CD8-positive, alpha-beta memory T cell (primary cell): ENCODE data around the gene PHKG2. TPM values are rescaled to one million over a fixed set of nuclear protein-coding genes. Genes with fewer than 3 reads are reported as not detected.

Experiments
- CTCF ChIA-PET: fragments of 350-600 bp; sonication (Branson Sonifier 250); formaldehyde crosslinking; loops from one replicate; lab custom pipeline; 2021; ENCODE audit warnings: antibody characterized with exemption; lab: Charles Lee
- POLR2A ChIA-PET: fragments of 350-600 bp; sonication (Branson Sonifier 250); formaldehyde crosslinking; loops from one replicate; lab custom pipeline; 2021; ENCODE audit warnings: antibody characterized with exemption; lab: Charles Lee
- DNase-seq, 5 donors: peaks; one replicate each; pipeline versions ENCODE4 v3.0.0 to v3.0.0-alpha.2; 2020 to 2022; ENCODE audit warnings: mixed read lengths in 1 of 5
- H3K27ac ChIP-seq: one replicate; pipeline ENCODE4 v1.7.0; 2013; ENCODE audit warnings: low read depth, mild to moderate bottlenecking, low read length, moderate library complexity
- H3K27me3 ChIP-seq: 2 replicates; pipeline ENCODE4 v1.7.0; 2013; ENCODE audit warnings: low read length, mild to moderate bottlenecking; ENCODE audit not compliant: insufficient read depth, poor library complexity, severe bottlenecking
- H3K36me3 ChIP-seq: 2 replicates; pipeline ENCODE4 v1.7.0; 2013; ENCODE audit warnings: mild to moderate bottlenecking, low read length, moderate library complexity; ENCODE audit not compliant: insufficient read depth
- H3K4me1 ChIP-seq: 2 replicates; pipeline ENCODE4 v1.7.0; 2013; ENCODE audit warnings: mild to moderate bottlenecking, low read length, moderate library complexity; ENCODE audit not compliant: insufficient read depth
- H3K4me3 ChIP-seq: 2 replicates; pipeline ENCODE4 v1.7.0; 2013; ENCODE audit warnings: mild to moderate bottlenecking, low read length
- H3K9me3 ChIP-seq: 2 replicates; pipeline ENCODE4 v1.7.0; 2013; ENCODE audit warnings: mild to moderate bottlenecking, low read length
- H3K27ac Mint-ChIP-seq, 8 donors: one replicate each; pipeline ENCODE4 v1.8.0; 2020 to 2021; ENCODE audit warnings: mixed read lengths in 8 of 8, mild to moderate bottlenecking in 6 of 8, inconsistent platforms in 3 of 8, moderate library complexity in 3 of 8
- H3K27me3 Mint-ChIP-seq, 2 donors: one replicate each; pipeline ENCODE4 v1.8.0; 2020 to 2021; ENCODE audit warnings: mixed read lengths in 2 of 2, mild to moderate bottlenecking in 1 of 2, moderate library complexity in 1 of 2
- H3K36me3 Mint-ChIP-seq, 3 donors: one replicate each; pipeline ENCODE4 v1.8.0; 2020 to 2021; ENCODE audit warnings: mixed read lengths in 3 of 3, inconsistent platforms in 1 of 3, mild to moderate bottlenecking in 1 of 3
- H3K4me1 Mint-ChIP-seq, 3 donors: one replicate each; pipeline ENCODE4 v1.8.0; 2020 to 2021; ENCODE audit warnings: mixed read lengths in 3 of 3, inconsistent platforms in 1 of 3, mild to moderate bottlenecking in 1 of 3
- H3K4me3 Mint-ChIP-seq, 7 donors: one replicate each; pipeline ENCODE4 v1.8.0; 2020 to 2021; ENCODE audit warnings: mixed read lengths in 7 of 7, mild to moderate bottlenecking in 6 of 7, moderate library complexity in 4 of 7, inconsistent platforms in 2 of 7
- H3K9me3 Mint-ChIP-seq, 5 donors: one replicate each; pipeline ENCODE4 v1.8.0; 2020 to 2022; ENCODE audit warnings: mixed read lengths in 5 of 5, mild to moderate bottlenecking in 3 of 5, moderate library complexity in 2 of 5, inconsistent platforms in 1 of 5
- polyA plus RNA-seq: library from polyadenylated mRNA; unstranded; fragments of 300-500 nt; fragmentation: Illumina TruSeq; gene quantifications from one replicate; pipeline ENCODE4 v1.2.3, GENCODE V29; 2021
- total RNA-seq, 2 experiments: library from RNA; stranded (reverse); gene quantifications; one replicate each; pipeline ENCODE4 v1.2.3, GENCODE V29; 2021

PHKG2 gene
- total and polyA plus RNA-seq, 3 experiments from 2014 or later, result 31.8 to 47.0 (median 32.2) TPM

GRCh38 chr16:30721606-30722005, 26.6 kb upstream of the PHKG2 start:
- peaks cover 71% of the 10 kb centered on the region for H3K36me3 ChIP-seq
- Mint-ChIP-seq H3K27me3 (no peaks in the 10 kb centered on the region), H3K4me3 (no peak overlapping the region), H3K36me3 (peaks cover 9 to 87% (median 31%) of the 10 kb centered on the region in 3 donors), H3K9me3 (no peaks in the 10 kb centered on the region), H3K4me1 (peaks cover 11 to 26% (median 15%) of the 10 kb centered on the region in 3 donors), H3K27ac (peak overlapping the region in 3 of 8 donors; percentile 14 to 79 (median 20))
- no peaks in the 10 kb centered on the region for H3K9me3 ChIP-seq
- H3K27ac ChIP-seq, result no peak overlapping the region
- H3K4me1 ChIP-seq, result peaks cover 5% of the 10 kb centered on the region
- ChIA-PET POLR2A (no interaction called here), CTCF (no interaction called here)
- DNase-seq, result no peak
- no peaks in the 10 kb centered on the region for H3K27me3 ChIP-seq
- no peak overlapping the region for H3K4me3 ChIP-seq

- H3K27me3 Mint-ChIP-seq, result no peaks in the 10 kb centered on the region
- H3K27ac Mint-ChIP-seq, result peak overlapping the region in 1 of 8 donors; percentile 70
- H3K4me1 ChIP-seq, result no peaks in the 10 kb centered on the region
- H3K9me3 ChIP-seq, result no peaks in the 10 kb centered on the region
- H3K27ac ChIP-seq, result no peak overlapping the region
- no peaks in the 10 kb centered on the region for H3K9me3 Mint-ChIP-seq
- DNase-seq, result no peak
- peaks cover 9 to 86% (median 29%) of the 10 kb centered on the region in 3 donors for H3K36me3 Mint-ChIP-seq
- H3K27me3 ChIP-seq, result no peaks in the 10 kb centered on the region
- peaks cover 63% of the 10 kb centered on the region for H3K36me3 ChIP-seq
- H3K4me3 Mint-ChIP-seq, result no peak overlapping the region
- ChIA-PET POLR2A (no interaction called here), CTCF (no interaction called here)
- no peak overlapping the region for H3K4me3 ChIP-seq
- peaks cover 6 to 21% (median 8%) of the 10 kb centered on the region in 3 donors for H3K4me1 Mint-ChIP-seq
Measured at GRCh38 chr16:30722443-30722842, 25.8 kb upstream of the PHKG2 start.

DNA sequence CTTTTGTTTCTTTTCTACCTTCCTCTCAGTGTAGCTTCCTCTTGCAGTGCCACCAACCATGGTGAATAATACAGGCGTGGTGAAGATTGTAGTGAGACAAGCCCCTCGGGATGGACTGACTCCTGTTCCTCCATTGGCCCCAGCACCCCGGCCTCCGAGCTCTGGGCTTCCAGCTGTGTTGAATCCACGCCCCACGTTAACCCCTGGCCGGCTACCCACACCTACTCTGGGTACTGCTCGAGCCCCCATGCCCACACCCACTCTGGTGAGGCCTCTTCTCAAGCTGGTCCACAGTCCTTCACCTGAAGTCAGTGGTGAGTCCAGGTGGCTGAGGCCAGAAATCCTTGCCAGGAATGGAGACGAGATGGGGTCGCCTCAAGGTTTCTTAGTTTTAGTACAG, 25.3 kb upstream of the PHKG2 start:
- H3K9me3 Mint-ChIP-seq, result no peaks in the 10 kb centered on the region
- H3K27me3 ChIP-seq, result no peaks in the 10 kb centered on the region
- peaks cover 9 to 85% (median 29%) of the 10 kb centered on the region in 3 donors for H3K36me3 Mint-ChIP-seq
- no peaks in the 10 kb centered on the region for H3K4me1 ChIP-seq
- H3K27ac ChIP-seq, result no peak overlapping the region
- H3K9me3 ChIP-seq, result no peaks in the 10 kb centered on the region
- H3K27me3 Mint-ChIP-seq, result no peaks in the 10 kb centered on the region
- no peak for DNase-seq
- no peak overlapping the region for H3K4me3 Mint-ChIP-seq
- peaks cover 60% of the 10 kb centered on the region for H3K36me3 ChIP-seq
- ChIA-PET CTCF (interaction anchor here (1.4 kb wide), 1 partner anchor 170 kb away, joined by 3 read pairs; the partner anchor contains the start of gene BCL7C), POLR2A (no interaction called here)
- H3K4me3 ChIP-seq, result no peak overlapping the region
- peak overlapping the region in 1 of 8 donors; percentile 42 for H3K27ac Mint-ChIP-seq
- H3K4me1 Mint-ChIP-seq, result peaks cover 7 to 21% (median 8%) of the 10 kb centered on the region in 3 donors

DNA sequence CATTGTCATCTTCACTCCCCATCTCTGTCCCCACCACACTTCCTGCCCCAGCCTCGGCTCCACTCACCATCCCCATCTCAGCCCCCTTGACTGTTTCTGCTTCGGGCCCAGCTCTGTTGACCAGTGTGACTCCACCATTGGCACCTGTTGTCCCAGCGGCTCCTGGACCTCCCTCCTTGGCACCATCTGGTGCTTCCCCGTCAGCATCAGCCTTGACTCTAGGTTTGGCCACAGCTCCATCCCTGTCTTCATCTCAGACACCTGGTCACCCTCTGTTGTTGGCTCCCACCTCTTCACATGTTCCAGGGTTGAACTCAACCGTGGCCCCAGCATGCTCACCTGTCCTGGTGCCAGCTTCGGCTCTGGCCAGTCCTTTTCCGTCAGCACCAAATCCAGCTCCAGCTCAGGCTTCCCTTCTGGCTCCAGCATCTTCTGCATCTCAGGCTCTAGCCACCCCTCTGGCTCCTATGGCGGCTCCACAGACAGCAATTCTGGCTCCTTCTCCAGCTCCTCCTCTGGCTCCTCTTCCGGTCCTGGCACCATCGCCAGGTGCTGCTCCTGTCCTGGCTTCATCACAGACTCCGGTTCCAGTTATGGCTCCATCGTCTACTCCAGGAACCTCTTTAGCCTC, 24.4 kb upstream of the PHKG2 start:
- H3K4me3 ChIP-seq, result no peak overlapping the region
- CTCF ChIA-PET, result interaction anchor here (1.4 to 1.5 kb wide), 2 partner anchors 24 to 169 kb away, joined by 3 to 4 read pairs; partner anchors contain the start of gene BCL7C
- Mint-ChIP-seq H3K4me3 (peak overlapping the region in 1 of 7 donors; percentile 76), H3K4me1 (peaks cover 8 to 21% (median 9%) of the 10 kb centered on the region in 3 donors), H3K9me3 (no peaks in the 10 kb centered on the region), H3K36me3 (peaks cover 9 to 85% (median 31%) of the 10 kb centered on the region in 3 donors), H3K27ac (peak overlapping the region in 7 of 8 donors; percentile 38 to 95 (median 68)), H3K27me3 (no peaks in the 10 kb centered on the region)
- H3K4me1 ChIP-seq, result no peaks in the 10 kb centered on the region
- H3K27me3 ChIP-seq, result no peaks in the 10 kb centered on the region
- peaks cover 65% of the 10 kb centered on the region for H3K36me3 ChIP-seq
- POLR2A ChIA-PET, result no interaction called here
- no peak for DNase-seq
- H3K27ac ChIP-seq, result no peak overlapping the region
- no peaks in the 10 kb centered on the region for H3K9me3 ChIP-seq

DNA sequence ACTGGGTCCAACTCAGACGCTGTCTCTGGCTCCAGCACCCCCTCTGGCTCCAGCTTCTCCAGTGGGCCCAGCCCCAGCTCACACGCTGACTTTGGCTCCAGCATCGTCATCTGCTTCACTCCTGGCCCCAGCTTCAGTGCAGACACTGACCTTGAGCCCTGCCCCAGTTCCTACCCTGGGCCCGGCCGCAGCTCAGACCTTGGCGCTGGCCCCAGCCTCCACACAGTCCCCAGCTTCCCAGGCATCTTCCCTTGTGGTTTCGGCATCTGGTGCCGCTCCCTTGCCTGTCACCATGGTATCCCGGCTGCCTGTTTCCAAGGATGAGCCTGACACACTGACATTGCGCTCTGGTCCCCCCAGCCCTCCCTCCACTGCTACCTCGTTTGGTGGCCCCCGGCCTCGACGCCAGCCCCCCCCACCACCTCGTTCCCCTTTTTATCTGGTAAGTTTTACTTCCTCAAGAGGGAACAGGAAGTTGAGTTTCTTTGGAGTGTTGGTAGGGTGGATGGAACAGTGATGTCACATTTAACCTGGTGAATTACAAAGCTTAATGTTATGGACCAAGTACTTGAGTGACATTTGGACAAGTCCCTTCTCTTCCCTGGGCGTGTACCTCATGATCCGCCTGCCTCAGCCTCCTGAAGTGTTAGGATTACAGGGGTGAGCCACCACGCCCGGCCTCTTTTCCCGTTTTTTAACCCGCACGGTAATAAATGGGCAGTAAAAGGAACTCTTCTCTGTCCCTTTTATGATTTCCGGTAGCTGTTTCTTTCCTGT, 23.4 kb upstream of the PHKG2 start:
- Histone ChIP-seq H3K36me3 (peaks cover 70% of the 10 kb centered on the region), H3K4me3 (no peak overlapping the region), H3K9me3 (no peaks in the 10 kb centered on the region), H3K27me3 (no peaks in the 10 kb centered on the region), H3K27ac (no peak overlapping the region), H3K4me1 (no peaks in the 10 kb centered on the region)
- ChIA-PET CTCF (interaction anchor here (1.5 kb wide), 1 partner anchor 23 kb away, joined by 4 read pairs; no protein-coding TSS in a partner anchor), POLR2A (interaction anchor here (0.6 kb wide), 1 partner anchor 132 kb away, joined by 3 read pairs; no protein-coding TSS in a partner anchor)
- peaks cover 12 to 88% (median 31%) of the 10 kb centered on the region in 3 donors for H3K36me3 Mint-ChIP-seq
- H3K4me1 Mint-ChIP-seq, result peaks cover 7 to 20% (median 9%) of the 10 kb centered on the region in 3 donors
- no peaks in the 10 kb centered on the region for H3K27me3 Mint-ChIP-seq
- peak overlapping the region in 4 of 8 donors; percentile 23 to 76 (median 36) for H3K27ac Mint-ChIP-seq
- DNase-seq, result no peak
- no peak overlapping the region for H3K4me3 Mint-ChIP-seq
- no peaks in the 10 kb centered on the region for H3K9me3 Mint-ChIP-seq

DNA sequence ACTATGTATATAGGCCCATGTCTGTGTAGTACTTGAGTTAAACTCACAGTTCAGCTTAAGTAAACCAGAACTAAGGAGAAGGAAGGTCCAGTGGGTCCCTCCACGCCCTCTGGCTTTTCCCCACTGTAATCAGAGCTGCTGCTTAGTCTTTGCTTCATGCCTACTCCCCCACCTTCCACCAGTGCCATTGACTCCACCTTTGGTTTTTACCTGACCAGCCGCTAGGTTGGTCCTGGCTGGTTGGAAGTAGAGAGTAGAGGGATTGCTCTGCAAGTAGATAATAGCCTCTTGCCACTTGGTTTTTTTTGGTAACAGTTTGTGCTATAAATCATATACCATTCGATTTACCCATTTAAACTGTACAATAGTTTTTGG, 22.8 kb upstream of the PHKG2 start:
- no peak for DNase-seq
- Mint-ChIP-seq H3K4me3 (no peak overlapping the region), H3K4me1 (peaks cover 4 to 17% (median 9%) of the 10 kb centered on the region in 3 donors), H3K27ac (peak overlapping the region in 3 of 8 donors; percentile 23 to 50 (median 37)), H3K36me3 (peaks cover 9 to 87% (median 28%) of the 10 kb centered on the region in 3 donors), H3K27me3 (no peaks in the 10 kb centered on the region), H3K9me3 (no peaks in the 10 kb centered on the region)
- POLR2A ChIA-PET, result no interaction called here
- no peak overlapping the region for H3K27ac ChIP-seq
- H3K4me1 ChIP-seq, result no peaks in the 10 kb centered on the region
- CTCF ChIA-PET, result no interaction called here
- peaks cover 69% of the 10 kb centered on the region for H3K36me3 ChIP-seq
- no peak overlapping the region for H3K4me3 ChIP-seq
- no peaks in the 10 kb centered on the region for H3K9me3 ChIP-seq
- H3K27me3 ChIP-seq, result no peaks in the 10 kb centered on the region

GRCh38 chr16:30728321-30728720, 19.9 kb upstream of the PHKG2 start:
- Histone ChIP-seq H3K27ac (no peak overlapping the region), H3K36me3 (peaks cover 51% of the 10 kb centered on the region), H3K4me3 (no peak overlapping the region), H3K4me1 (no peaks in the 10 kb centered on the region), H3K9me3 (no peaks in the 10 kb centered on the region), H3K27me3 (no peaks in the 10 kb centered on the region)
- H3K4me3 Mint-ChIP-seq, result no peak overlapping the region
- no peaks in the 10 kb centered on the region for H3K9me3 Mint-ChIP-seq
- H3K27ac Mint-ChIP-seq, result peak overlapping the region in 5 of 8 donors; percentile 20 to 56 (median 46)
- peaks cover 7 to 78% (median 25%) of the 10 kb centered on the region in 3 donors for H3K36me3 Mint-ChIP-seq
- ChIA-PET CTCF (no interaction called here), POLR2A (no interaction called here)
- no peak for DNase-seq
- H3K27me3 Mint-ChIP-seq, result no peaks in the 10 kb centered on the region
- peaks cover 4 to 8% (median 6%) of the 10 kb centered on the region in 3 donors for H3K4me1 Mint-ChIP-seq
